Cardiac fibroblast (primary cell): Measurements from ENCODE around the gene PSEN1.

Experiments
- DNase-seq, 2 donors: peaks; one replicate each; pipeline versions ENCODE4 v3.0.0 to v3.0.0-alpha.2; 2010; ENCODE audit warnings: low read depth in 2 of 2
- H3K4me3 ChIP-seq, 2 donors: replicated peaks in 1 of 2; 1 replicate in 1 of 2; 2 replicates in 1 of 2; pipeline ENCODE4 v1.5.1; 2011; ENCODE audit warnings: low read depth in 2 of 2, low read length in 2 of 2, mild to moderate bottlenecking in 2 of 2, moderate library complexity in 1 of 2
- TF ChIP-seq, protein P1 (sequence below): IDR thresholded peaks from one replicate; pipeline ENCODE4 v1.5.1; 2011; ENCODE audit warnings: low read depth, mild to moderate bottlenecking, low read length, inconsistent platforms

The PSEN1 gene

GRCh38 chr14:73136085-73136386 lies 271 bp upstream of the PSEN1 start:
- TF ChIP-seq, protein P1, sequence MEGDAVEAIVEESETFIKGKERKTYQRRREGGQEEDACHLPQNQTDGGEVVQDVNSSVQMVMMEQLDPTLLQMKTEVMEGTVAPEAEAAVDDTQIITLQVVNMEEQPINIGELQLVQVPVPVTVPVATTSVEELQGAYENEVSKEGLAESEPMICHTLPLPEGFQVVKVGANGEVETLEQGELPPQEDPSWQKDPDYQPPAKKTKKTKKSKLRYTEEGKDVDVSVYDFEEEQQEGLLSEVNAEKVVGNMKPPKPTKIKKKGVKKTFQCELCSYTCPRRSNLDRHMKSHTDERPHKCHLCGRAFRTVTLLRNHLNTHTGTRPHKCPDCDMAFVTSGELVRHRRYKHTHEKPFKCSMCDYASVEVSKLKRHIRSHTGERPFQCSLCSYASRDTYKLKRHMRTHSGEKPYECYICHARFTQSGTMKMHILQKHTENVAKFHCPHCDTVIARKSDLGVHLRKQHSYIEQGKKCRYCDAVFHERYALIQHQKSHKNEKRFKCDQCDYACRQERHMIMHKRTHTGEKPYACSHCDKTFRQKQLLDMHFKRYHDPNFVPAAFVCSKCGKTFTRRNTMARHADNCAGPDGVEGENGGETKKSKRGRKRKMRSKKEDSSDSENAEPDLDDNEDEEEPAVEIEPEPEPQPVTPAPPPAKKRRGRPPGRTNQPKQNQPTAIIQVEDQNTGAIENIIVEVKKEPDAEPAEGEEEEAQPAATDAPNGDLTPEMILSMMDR: no peak
- H3K4me3 ChIP-seq: peak overlapping the region; percentile 80 to 81
- no peak for DNase-seq

DNA sequence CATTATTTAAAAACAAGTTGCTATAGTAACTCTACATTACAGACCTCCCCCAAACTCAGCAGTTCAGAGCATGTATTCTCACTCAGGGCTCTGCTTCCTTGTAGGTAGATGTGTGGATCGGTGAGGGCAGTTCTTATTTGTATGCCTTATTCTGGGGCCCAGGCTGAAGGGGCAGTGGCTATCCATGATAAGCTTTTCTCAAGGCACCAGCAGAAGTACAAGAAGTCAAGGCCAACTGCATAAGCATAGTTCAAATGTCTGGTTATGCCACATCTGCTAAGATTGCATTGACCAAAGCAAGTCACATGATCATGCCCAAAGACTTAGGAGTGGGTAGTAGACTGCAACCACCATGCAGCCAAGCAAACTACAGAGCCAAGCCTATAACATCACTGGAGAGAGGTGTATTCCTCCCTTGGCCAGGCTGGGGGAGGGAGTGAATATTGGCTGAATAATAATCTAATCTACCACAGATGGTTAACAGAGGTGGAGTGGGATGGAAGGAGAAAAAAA lies 4.6 kb downstream of the PSEN1 start:
- no peak for DNase-seq
- TF ChIP-seq, protein P1: no peak
- H3K4me3 ChIP-seq: no peak overlapping the region

- no peak for DNase-seq
- H3K4me3 ChIP-seq: no peak overlapping the region
- TF ChIP-seq, protein P1: no peak
These were observed 5.9 kb downstream of the PSEN1 start for GRCh38 chr14:73142216-73142615.

DNA sequence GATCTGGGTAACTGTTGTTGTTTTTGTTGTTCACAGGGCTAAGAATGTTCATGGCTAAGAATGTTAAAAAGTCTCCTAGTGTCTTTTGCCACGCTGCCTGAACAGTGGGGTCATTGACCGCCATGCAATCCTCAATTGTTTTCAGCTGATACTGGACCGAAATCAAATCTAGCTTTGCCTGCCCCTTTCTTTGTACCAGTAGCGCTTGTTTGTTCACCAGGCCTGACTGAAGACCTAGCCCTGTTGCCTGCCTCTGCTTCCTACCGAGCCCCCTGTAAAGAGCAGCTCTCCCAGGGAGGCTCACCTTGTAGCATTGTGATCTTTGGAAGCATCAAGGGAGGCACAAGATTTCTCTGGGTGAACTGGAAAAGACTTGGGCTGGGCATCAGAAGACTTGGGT lies 6.7 kb downstream of the PSEN1 start:
- DNase-seq: no peak
- TF ChIP-seq, protein P1: no peak
- H3K4me3 ChIP-seq: no peak overlapping the region

DNA sequence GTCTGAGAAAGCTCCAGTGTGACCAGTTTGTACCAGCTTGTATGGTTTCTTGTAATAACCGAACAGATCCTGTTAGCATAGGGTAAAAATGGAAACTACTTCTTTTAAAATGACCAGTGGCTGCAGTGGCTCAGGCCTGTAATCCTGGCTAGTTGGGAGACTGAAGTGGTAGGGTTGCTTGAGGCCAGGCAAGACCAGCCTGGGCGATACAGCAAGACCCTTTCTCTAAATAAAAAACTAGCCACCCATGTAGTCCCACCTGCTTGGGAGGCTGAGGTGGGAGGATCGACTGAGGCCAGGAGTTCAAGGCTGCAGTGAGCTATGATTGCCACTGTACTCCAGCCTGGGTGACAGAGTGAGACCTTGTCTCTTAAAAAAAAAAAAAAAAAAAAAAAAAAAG lies 7.3 kb downstream of the PSEN1 start:
- no peak for DNase-seq
- no peak overlapping the region for H3K4me3 ChIP-seq
- TF ChIP-seq, protein P1: no peak

DNA sequence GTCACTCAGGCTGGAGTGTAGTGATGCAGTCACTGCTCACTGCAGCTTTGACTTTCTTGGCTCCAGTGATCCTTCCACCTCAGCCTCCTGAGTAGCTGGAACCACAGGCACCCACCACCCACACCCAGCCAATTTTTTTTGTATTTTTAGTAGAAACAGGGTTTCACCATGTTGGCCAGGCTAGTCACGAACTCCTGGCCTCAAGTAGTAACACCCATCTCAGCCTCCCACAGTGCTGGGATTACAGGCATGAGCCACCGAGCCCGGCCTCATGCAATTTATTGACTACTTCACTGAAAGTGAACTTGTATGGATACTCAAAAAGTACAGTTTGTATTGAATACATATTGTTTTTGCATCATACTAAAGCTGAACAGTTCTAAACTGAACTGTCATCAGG lies 9.1 kb downstream of the PSEN1 start:
- DNase-seq: no peak
- no peak overlapping the region for H3K4me3 ChIP-seq

DNA sequence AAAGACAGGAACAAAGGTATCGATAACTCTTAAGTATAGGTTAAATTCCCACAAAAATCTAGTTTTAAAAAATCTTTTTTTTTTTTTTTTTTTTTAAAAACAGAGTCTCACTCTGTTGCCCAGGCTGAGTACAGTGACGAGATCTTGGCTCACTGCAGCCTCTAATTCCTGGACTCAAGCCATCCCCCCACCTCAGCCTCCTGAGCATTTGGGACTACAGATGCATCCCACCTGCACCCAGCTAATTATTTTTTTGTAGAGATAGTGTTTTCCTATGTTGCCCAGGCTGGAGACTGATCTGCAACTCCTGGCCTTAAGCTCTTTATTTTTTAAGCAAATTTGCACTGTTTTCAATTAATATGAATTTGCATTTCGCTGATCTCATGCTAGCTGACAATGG lies 9.8 kb downstream of the PSEN1 start:
- no peak for DNase-seq
- no peak overlapping the region for H3K4me3 ChIP-seq

More for the DNA sequence above, 9.1 kb downstream of the PSEN1 start:
- TF ChIP-seq, protein P1: no peak

More for the DNA sequence above, 9.8 kb downstream of the PSEN1 start:
- TF ChIP-seq, protein P1: no peak
